ENCODE data around the gene RFX4. TPM values are rescaled to one million over a fixed set of nuclear protein-coding genes. Genes with fewer than 3 reads are reported as not detected.
A peak's percentile ranks its signal among the peaks of the same experiment; 100 is the strongest.
"Not testable (repeated sequence)": the region's sequence is repeated elsewhere in the genome, so short reads cannot be mapped to it uniquely, and the experiment has no call there.

Gene RFX4
- total RNA-seq, 4 donors from 2014 or later = not detected

GRCh38 chr12:106722837-106723236 is 140.0 kb downstream of the RFX4 start:
- H3K4me1 ChIP-seq = peaks cover 0 to 8% (median 0%) of the 10 kb centered on the region in 4 donors
- in situ Hi-C loops (cut with MboI; ENCODE audit: low pct_ligation_motif_present in 1 of 4, low pct_unique_long_range_greater_than_20kb in 1 of 4, low sequenced_read_pairs in 3 of 4) = no loop called here
- H3K9me3 ChIP-seq = no peaks in the 10 kb centered on the region
- intact Hi-C loops (cut with DNase I; ENCODE audit: low total_unique reads) = no loop called here
- TF ChIP-seq POLR2A (IDR thresholded peaks at IDR 0.05) (no peak), EP300 (IDR thresholded peaks at IDR 0.05; ENCODE audit: low read depth) (no peak)
- TF ChIP-seq, protein P1, sequence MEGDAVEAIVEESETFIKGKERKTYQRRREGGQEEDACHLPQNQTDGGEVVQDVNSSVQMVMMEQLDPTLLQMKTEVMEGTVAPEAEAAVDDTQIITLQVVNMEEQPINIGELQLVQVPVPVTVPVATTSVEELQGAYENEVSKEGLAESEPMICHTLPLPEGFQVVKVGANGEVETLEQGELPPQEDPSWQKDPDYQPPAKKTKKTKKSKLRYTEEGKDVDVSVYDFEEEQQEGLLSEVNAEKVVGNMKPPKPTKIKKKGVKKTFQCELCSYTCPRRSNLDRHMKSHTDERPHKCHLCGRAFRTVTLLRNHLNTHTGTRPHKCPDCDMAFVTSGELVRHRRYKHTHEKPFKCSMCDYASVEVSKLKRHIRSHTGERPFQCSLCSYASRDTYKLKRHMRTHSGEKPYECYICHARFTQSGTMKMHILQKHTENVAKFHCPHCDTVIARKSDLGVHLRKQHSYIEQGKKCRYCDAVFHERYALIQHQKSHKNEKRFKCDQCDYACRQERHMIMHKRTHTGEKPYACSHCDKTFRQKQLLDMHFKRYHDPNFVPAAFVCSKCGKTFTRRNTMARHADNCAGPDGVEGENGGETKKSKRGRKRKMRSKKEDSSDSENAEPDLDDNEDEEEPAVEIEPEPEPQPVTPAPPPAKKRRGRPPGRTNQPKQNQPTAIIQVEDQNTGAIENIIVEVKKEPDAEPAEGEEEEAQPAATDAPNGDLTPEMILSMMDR (IDR thresholded peaks at IDR 0.05) = peak in 1 of 5 experiments; percentile 12
- no peaks in the 10 kb centered on the region for H3K36me3 ChIP-seq
- 75% methylated on average over 3 of the region's 3 CpGs; no CpG with 5 or more reads in 1 of the 2 donors for WGBS, 2 donors (ENCODE audit: low coverage in 1 of 2)
- no peak overlapping the region for H3K4me3 ChIP-seq
- no peak overlapping the region for H3K27ac ChIP-seq
- H3K27me3 ChIP-seq = no peaks in the 10 kb centered on the region
- DNase-seq = no peak

- peak; percentile 13 for DNase-seq
- Histone ChIP-seq H3K27ac (no peak overlapping the region), H3K4me1 (peaks cover 0 to 8% (median 0%) of the 10 kb centered on the region in 4 donors), H3K9me3 (no peaks in the 10 kb centered on the region), H3K27me3 (no peaks in the 10 kb centered on the region), H3K36me3 (no peaks in the 10 kb centered on the region), H3K4me3 (no peak overlapping the region)
- no peak for TF ChIP-seq EP300 (IDR thresholded peaks at IDR 0.05; ENCODE audit: low read depth)
- TF ChIP-seq POLR2AphosphoS5 (IDR thresholded peaks at IDR 0.05) = no peak
- TF ChIP-seq POLR2A (IDR thresholded peaks at IDR 0.05) = no peak
- TF ChIP-seq, protein P1 (IDR thresholded peaks at IDR 0.05) = no peak
- WGBS, 2 donors (ENCODE audit: low coverage in 1 of 2) = 64 to 82% methylated on average over 1 to 3 of the region's 3 CpGs
- in situ Hi-C loops (cut with MboI; ENCODE audit: low pct_ligation_motif_present in 1 of 4, low pct_unique_long_range_greater_than_20kb in 1 of 4, low sequenced_read_pairs in 3 of 4) (no loop called here), intact Hi-C loops (cut with DNase I; ENCODE audit: low total_unique reads) (no loop called here)
Observed at GRCh38 chr12:106723416-106723815, 140.6 kb downstream of the RFX4 start.

GRCh38 chr12:106724116-106724515 is 141.3 kb downstream of the RFX4 start:
- DNase-seq = no peak
- no peaks in the 10 kb centered on the region for H3K27me3 ChIP-seq
- H3K4me1 ChIP-seq = peaks cover 0 to 8% (median 0%) of the 10 kb centered on the region in 4 donors
- no peak overlapping the region for H3K27ac ChIP-seq
- TF ChIP-seq EP300 (IDR thresholded peaks at IDR 0.05; ENCODE audit: low read depth) = no peak
- no peak for TF ChIP-seq POLR2A (IDR thresholded peaks at IDR 0.05)
- TF ChIP-seq POLR2AphosphoS5 (IDR thresholded peaks at IDR 0.05) = no peak
- TF ChIP-seq, protein P1 (IDR thresholded peaks at IDR 0.05) = no peak
- intact Hi-C loops (cut with DNase I; ENCODE audit: low total_unique reads) = no loop called here
- H3K4me3 ChIP-seq = no peak overlapping the region
- no peaks in the 10 kb centered on the region for H3K36me3 ChIP-seq
- H3K9me3 ChIP-seq = no peaks in the 10 kb centered on the region
- 100% methylated on average over 1 of the region's 1 CpG for WGBS, 2 donors (ENCODE audit: low coverage in 1 of 2)
- in situ Hi-C loops (cut with MboI; ENCODE audit: low pct_ligation_motif_present in 1 of 4, low pct_unique_long_range_greater_than_20kb in 1 of 4, low sequenced_read_pairs in 3 of 4) = no loop called here

DNA sequence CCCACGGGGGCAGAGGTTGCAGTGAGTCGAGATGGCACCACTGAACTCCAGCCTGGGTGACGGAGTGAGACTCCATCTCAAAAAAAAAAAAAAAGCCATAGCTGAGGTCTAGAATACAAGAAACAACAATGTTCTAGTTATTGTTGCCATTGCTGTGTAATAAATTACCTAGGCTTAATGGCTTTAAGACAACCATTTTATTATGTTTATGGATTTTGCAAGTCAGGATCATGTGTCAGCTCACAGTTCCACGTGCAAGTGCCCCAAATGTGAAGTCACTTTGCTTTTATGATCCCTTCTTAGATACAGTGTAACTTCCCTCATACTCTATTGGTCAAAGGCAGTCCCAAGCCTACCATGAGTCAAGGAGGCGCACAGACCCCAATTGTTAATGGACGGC is 142.1 kb downstream of the RFX4 start:
- intact Hi-C loops (cut with DNase I; ENCODE audit: low total_unique reads) (no loop called here), in situ Hi-C loops (cut with MboI; ENCODE audit: low pct_ligation_motif_present in 1 of 4, low pct_unique_long_range_greater_than_20kb in 1 of 4, low sequenced_read_pairs in 3 of 4) (no loop called here)
- peaks cover 0 to 8% (median 0%) of the 10 kb centered on the region in 4 donors for H3K4me1 ChIP-seq
- WGBS, 2 donors (ENCODE audit: low coverage in 1 of 2) = 83 to 86% methylated on average over 3 to 6 of the region's 6 CpGs
- H3K36me3 ChIP-seq = no peaks in the 10 kb centered on the region
- TF ChIP-seq POLR2AphosphoS5 (IDR thresholded peaks at IDR 0.05) (no peak), EP300 (IDR thresholded peaks at IDR 0.05; ENCODE audit: low read depth) (no peak), POLR2A (IDR thresholded peaks at IDR 0.05) (no peak)
- TF ChIP-seq, protein P1 (IDR thresholded peaks at IDR 0.05) = no peak
- no peak for DNase-seq
- H3K9me3 ChIP-seq = no peaks in the 10 kb centered on the region
- no peaks in the 10 kb centered on the region for H3K27me3 ChIP-seq
- no peak overlapping the region for H3K4me3 ChIP-seq
- no peak overlapping the region for H3K27ac ChIP-seq

- H3K27me3 ChIP-seq; H3K27ac ChIP-seq; DNase-seq; H3K9me3 ChIP-seq; intact Hi-C loops (cut with DNase I; ENCODE audit: low total_unique reads); H3K4me1 ChIP-seq; in situ Hi-C loops (cut with MboI; ENCODE audit: low pct_ligation_motif_present in 1 of 4, low pct_unique_long_range_greater_than_20kb in 1 of 4, low sequenced_read_pairs in 3 of 4); H3K4me3 ChIP-seq; H3K36me3 ChIP-seq: not testable (repeated sequence)
- WGBS, 2 donors (ENCODE audit: low coverage in 1 of 2) = 80 to 88% methylated on average over 2 to 5 of the region's 5 CpGs
Observed at GRCh38 chr12:106726603-106727202, 143.9 kb downstream of the RFX4 start.
